Astrocyte of the cerebellum (primary cell): ENCODE data around the gene POMT2.
A peak's percentile ranks its signal among the peaks of the same experiment; 100 is the strongest.

Experiments
- DNase-seq: peaks from one replicate; pipeline ENCODE4 v3.0.0-alpha.2; 2011; ENCODE audit warnings: low read depth
- H3K4me3 ChIP-seq: 2 replicates; pipeline ENCODE4 v1.5.1; 2011; ENCODE audit warnings: mild to moderate bottlenecking, low read depth, low read length, moderate library complexity
- in situ Hi-C: cut with HindIII; loops from 2 replicates; pipeline ENCODE4 v1.10.0; 2017; ENCODE audit warnings: low sequenced_read_pairs
- TF ChIP-seq, protein P1 (sequence below): IDR thresholded peaks from 2 replicates; pipeline ENCODE4 v1.5.1; 2012; ENCODE audit warnings: low read length, low read depth, moderate library complexity, mild to moderate bottlenecking; ENCODE audit errors: missing control alignments

POMT2 gene

DNA sequence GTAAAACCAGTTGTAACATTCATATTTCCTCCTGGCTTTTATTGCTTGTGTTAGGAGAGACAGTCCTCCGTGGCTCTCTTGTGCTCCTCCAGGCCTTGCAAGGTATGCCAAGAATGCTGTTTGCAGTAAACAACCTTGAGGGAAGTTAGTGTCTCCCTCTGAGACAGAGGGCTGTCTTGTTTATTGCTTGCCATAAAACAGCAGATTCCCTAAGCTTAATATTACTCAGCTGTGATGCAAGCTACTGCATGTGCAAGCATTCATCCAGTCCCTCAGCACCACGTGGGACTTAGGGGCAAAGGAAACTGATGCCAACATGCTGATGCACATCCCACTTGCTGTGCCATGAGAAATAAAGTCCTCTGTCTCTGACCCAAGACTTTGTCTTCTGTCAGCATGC is 6.6 kb downstream of the POMT2 start:
- TF ChIP-seq, protein P1, sequence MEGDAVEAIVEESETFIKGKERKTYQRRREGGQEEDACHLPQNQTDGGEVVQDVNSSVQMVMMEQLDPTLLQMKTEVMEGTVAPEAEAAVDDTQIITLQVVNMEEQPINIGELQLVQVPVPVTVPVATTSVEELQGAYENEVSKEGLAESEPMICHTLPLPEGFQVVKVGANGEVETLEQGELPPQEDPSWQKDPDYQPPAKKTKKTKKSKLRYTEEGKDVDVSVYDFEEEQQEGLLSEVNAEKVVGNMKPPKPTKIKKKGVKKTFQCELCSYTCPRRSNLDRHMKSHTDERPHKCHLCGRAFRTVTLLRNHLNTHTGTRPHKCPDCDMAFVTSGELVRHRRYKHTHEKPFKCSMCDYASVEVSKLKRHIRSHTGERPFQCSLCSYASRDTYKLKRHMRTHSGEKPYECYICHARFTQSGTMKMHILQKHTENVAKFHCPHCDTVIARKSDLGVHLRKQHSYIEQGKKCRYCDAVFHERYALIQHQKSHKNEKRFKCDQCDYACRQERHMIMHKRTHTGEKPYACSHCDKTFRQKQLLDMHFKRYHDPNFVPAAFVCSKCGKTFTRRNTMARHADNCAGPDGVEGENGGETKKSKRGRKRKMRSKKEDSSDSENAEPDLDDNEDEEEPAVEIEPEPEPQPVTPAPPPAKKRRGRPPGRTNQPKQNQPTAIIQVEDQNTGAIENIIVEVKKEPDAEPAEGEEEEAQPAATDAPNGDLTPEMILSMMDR, result no peak
- no peak overlapping the region for H3K4me3 ChIP-seq
- in situ Hi-C loops, result no loop called here
- no peak for DNase-seq

DNA sequence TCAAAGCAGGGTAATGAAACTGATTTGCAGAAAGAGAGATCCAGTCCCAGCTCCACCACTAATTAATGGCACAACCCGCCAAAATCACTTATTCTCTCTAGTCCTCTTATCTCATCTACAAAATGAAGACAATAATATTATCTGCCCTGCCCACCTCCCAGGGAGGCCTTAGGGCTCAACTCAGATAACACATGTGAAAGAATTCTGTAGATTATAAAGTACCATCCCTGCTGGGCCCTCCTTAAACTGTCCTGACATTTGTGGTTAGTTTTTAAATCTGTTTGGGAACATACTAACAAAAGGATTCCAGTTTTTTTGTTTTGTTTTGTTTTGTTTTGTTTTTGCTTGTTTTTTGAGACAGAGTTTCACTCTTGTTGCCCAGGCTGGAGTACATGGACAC is 7.3 kb downstream of the POMT2 start:
- no peak for DNase-seq
- no peak overlapping the region for H3K4me3 ChIP-seq
- in situ Hi-C loops, result no loop called here
- TF ChIP-seq, protein P1, result no peak

DNA sequence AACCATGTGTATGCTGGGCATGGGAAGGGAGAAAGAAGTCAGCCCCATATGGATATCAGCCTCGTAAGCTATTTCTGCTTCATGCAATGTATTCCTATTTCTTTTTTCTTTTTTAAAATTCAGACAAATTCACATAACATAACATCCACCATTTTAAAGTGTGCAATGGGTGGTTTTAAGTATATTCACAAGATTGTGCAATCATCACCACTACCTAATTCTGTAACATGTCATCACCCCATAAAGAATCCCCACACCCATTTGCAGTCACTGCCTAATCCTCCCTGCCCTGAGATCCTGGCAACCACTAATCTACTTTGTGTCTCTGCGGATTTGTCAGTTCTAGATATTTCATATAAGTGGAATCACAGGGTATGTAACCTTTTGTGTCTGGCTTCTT is 9.5 kb downstream of the POMT2 start:
- no peak for DNase-seq
- H3K4me3 ChIP-seq, result no peak overlapping the region
- in situ Hi-C loops, result no loop called here
- TF ChIP-seq, protein P1, result no peak

DNA sequence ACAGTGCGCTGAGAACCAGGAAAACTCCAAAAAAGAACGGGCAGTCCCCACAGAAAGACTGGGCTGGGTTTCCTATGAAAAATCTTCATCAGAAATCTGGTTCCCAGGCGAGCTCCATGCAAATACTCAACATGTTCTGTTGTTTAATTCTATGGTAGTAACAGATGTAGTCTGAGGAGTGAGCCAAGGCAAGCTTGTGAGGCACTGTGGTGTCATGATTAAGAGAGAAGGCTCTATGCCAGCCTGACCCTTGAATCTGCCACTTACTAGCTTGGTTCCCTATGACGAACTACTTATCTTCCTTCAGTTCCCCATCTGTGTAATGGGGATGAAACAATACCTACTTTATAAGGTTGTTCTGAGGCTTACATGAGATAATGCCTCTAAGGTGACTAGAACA is 10.7 kb downstream of the POMT2 start:
- no peak for DNase-seq
- no peak overlapping the region for H3K4me3 ChIP-seq
- TF ChIP-seq, protein P1, result no peak
- in situ Hi-C loops, result no loop called here

DNA sequence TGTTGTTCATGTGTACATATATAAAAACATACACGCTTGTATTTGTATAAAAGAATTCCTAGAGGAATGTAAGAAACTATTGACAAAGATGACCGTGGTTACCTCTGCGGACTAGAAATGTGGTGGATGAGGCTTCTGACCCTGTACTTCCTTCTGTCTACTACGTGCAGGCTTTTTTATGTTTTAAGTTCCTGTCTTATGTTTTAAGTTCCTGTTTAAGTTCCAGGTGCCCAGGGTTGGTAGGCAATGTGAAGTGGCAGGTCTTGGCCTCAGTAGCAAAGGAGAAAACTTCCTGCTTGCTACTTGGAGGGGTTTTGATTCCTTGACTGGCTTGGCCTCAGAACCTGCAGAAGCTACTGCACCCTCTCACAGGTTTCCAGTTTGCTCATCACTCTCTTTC is 11.6 kb downstream of the POMT2 start:
- TF ChIP-seq, protein P1, result no peak
- in situ Hi-C loops, result no loop called here
- no peak overlapping the region for H3K4me3 ChIP-seq
- DNase-seq, result no peak

DNA sequence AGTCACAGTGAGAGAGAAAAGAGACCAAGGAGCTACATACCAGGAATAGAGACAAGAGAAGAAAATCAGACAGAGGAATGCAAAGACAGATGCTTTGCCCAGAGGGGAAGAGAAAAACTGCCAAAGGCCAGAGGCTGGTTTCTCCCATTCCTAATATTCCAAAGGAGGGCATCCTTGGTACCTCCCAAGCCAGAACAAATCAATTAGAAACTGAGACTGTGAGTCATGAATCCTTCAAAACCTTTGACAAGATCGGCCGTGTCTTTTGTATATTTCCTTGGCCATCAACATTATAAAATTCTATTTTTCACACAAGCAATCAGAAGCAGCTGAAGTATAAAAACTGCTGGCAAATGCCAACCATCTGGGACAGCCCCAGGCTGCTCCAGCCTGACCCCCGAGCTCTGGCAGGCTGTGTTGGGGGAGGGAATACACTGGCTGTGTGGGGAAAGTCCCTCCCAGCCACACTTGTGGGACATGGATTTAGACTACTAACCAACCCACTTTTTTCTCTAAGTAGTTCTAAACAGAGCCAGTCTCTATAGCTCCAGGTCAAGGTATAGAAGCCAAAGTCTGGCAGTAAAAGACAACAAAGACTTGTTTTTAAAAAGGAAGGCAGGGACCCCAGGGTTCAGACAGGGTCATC is 13.7 kb downstream of the POMT2 start:
- in situ Hi-C loops, result no loop called here
- DNase-seq, result peak; percentile 22
- TF ChIP-seq, protein P1, result no peak
- H3K4me3 ChIP-seq, result no peak overlapping the region
